GM21381 (cell line): ENCODE results near the gene SLC25A22.

ENCODE experiments used
- ATAC-seq: cut with Tn5 transposase; IDR thresholded peaks from one replicate; pipeline ENCODE4 v1.9.1; 2021; ENCODE audit warnings: mild to moderate bottlenecking, moderate library complexity; ENCODE audit not compliant: unreplicated experiment

SLC25A22 gene

GRCh38 chr11:798093-798713 is at the start of gene SLC25A22:
TSS of gene SLC25A22 (minus strand) at chr11:798281. CDS start at chr11:795006, 3,275 bp downstream.
- peak; percentile 53 for ATAC-seq

DNA sequence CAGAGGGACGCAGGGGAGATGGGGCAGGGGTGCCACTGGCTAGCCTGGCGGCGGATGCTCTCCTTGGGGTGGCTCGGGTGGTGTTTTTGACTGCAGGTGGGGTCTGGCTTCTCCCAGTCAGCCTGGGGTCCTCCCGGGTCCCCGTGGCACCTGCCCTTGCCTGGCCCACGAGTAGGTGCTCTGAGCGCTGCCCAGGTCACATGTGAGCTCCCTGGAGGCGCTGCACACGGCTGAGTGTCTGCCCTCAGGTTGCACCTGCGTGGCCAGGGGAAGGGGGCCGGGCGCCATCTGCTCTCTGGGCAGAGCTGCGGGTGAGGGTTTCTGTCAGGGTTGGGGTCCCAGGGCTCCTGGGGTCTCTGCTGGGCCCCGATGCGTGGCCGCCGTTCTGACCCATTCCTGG is 49.8 kb upstream of the SLC25A22 start:
- no peak for ATAC-seq

GRCh38 chr11:846496-847098 is 48.5 kb upstream of the SLC25A22 start:
- no peak for ATAC-seq

DNA sequence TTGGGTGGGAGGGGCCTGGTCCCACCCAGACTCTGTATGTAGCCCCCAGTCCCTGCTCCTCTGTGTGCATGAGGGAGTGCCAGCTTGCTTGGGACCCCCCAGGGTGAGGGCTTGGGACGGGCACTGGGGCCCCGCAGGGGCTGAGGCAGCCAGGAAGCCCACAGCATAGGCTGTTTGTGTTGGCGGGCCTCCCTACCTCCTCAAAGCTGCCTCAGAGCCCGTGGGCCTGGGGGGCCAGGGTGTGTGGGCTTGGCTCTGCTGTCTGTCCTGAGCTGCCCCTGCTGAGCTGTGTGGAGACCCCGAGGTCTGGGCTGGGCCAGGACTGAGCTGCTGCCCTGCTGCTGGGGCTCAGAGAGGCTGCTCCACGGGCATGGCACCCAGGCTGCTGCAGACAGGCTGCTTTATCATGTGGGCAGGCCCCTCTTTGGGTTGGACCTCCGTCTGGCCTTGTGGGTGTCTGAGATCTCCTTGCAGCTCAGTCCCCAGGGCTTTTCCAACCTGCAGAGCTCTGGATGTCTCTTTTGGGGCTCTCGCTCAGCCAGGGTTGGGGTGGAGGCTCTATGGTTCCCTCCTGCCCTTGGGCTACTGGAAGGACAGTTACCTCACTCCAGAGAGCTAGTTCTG is 47.9 kb upstream of the SLC25A22 start:
- no peak for ATAC-seq

DNA sequence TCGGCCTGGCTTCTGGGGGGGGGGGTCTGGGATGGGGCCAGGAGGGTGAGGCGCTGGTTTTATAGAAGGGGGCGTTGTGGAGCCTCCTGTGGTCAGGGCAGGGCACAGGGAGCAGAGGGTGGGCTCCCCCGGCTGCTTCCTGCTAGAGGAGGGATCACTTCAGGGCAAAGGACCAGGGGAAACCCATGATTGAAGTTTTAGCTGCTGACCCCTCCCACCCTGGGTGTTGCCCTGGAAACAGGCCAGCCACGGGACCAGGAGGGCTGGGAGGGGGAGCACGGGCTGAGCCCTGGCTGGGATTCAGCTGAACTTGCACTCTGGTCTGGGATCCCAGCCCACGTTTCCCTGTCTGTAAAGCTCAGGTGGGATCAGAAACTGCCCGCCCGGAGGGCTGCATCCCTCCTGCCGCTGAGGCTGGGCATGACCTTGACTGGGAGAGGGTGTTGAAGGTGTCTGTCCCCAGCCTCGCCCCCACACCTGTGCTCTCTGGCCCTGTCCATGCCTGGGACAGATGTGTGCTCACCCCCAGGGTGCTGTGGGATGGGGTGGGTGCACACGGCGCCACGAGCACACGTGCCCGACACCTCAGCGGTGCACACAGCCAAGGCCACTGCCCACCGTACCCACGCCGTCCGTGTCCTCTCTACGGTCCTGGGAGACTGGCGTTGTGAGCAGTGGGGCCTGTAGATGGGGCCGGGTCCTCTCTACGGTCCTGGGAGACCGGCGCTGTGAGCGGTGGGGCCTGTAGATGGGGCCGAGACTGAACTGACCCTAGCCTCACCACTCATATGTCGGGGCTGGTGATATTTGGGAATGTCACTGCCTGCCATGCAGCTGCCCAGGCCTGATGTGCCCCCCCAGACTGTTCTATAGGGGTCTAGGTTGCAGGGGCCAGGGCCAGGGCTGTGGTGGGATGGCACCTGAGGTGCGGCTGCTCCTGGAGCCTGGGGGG is 46.9 kb upstream of the SLC25A22 start:
- no peak for ATAC-seq

DNA sequence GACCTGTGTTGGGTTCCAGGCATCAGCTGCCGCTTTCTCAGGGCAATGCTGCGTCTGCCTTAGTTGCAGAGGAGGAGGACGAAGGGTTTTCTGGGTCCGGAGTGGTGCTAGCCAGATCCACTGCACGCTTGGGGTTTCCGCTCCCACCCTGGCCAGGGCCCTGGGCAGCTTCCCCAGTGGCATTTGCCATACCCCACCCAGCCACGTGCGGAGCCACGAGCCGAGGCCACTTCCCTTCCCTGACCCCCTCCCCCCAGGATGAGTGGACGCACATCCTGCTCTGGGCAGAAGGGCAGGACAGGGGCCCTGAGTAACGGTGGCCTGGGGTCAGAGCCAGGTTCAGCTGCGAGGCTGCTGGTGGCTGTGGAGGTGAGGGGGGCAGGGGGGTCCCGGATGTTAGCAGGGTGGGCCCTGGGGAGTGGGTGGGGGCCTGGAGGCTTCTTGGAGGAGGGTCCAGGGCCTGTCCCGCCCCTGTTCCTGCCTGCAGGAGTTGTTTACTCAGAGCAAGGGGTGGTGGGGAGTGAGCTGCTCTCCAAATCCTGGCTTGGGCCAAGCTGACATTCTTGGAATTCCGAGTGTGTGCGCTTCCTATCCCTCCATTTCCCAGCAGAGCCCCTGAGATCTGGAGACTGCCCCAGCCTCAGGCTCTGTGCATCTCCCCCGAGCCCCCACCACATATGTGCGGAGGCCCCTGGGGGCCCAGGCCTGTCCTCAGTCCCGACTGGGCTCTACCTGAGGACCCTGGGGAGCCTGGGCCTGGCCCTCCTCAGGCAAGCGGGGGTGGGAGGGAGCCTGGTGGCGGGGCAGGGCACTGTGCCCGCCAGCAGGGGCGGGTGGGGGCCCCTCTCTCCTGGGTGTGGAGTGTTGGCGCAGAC is 46.0 kb upstream of the SLC25A22 start:
- ATAC-seq: no peak

GRCh38 chr11:843086-843734 is 45.1 kb upstream of the SLC25A22 start:
- ATAC-seq: peak; percentile 6

GRCh38 chr11:842370-843002 is 44.4 kb upstream of the SLC25A22 start, which contains the start of the genes POLR2L and TSPAN4:
TSS of gene POLR2L (minus strand) at chr11:842529. CDS start at chr11:842508, 21 bp downstream.
TSS of gene TSPAN4 (plus strand) at chr11:842852. CDS start at chr11:850305, 7,453 bp downstream.
- peak; percentile 71 for ATAC-seq

- no peak for ATAC-seq
These were observed 43.9 kb upstream of the SLC25A22 start for GRCh38 chr11:841981-842369.

DNA sequence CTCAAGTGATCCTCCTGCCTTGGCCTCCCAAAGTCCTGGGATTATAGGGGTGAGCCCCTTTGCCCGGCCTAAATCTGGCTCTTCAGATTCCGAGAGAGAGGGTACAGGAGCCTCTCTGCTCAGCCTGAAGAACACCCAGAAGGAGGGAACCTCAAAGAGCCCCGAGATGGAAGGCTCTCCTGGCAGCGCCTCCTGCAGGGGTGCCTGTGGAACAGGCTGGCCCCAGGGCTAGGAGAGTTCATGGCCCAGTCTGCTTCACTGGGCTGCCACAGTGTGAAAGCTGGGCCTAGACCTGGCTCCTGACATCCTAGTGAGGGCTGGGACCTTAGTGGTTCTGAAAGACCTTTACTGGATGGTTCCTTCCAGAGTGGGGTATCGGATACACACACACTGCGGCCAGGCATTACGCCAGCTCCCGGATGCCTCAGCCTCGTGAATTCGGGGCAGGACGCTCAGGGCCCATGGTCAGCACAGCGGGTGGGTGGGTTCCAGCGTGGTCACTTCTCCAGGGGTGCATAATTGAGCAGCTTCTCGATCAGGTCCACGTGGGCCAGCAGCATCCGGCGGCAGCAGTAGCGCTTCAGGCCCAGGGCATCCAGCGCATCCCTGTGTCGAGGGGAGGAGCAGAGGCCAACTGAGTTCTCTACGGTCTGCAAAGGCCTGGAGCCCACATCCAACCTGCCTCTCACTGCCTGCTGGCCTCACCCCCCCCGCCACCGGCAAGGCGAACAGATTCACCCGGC is 42.0 kb upstream of the SLC25A22 start:
- ATAC-seq: no peak

GRCh38 chr11:839280-839623 is 41.2 kb upstream of the SLC25A22 start:
- ATAC-seq: no peak

DNA sequence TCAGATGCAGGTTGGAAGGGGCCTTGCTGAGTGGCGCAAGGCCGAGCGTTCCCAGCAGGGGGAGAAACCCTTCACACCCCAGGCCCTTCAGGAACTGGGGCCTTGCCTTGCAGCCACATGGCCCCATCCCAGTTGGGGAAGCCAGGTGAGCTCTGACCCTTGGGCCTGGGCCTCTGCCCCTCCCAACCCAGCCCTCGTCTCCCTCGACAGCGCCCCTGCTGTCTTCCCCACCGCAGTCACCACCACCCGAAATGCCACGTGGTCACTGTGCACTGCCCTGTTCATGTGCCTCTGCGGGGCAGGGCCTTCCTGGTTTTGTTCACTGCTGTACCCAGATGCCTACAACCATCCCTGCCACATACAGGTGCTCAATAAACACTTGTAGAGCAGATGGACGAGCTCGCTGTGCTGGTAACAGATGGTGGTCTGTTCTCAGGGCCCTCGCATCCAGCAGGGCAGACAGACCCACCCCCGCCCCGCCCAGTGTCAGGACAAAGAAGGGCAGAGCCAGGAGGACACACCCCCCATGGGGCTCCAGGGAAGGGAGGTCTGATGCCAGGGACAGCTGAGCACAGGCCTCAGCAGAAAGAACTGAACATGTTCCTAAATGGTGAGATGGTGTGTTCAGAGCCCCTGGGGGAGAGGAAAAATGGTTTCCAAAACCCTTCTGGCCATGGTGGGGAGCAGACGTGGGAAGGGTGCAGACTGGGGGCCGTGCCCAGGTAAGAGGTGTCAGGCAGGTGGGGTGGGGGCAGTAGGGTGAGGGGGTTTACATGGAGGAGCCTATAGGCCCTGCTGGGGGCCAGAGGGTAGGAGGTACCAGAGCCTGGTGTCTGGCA is 40.6 kb upstream of the SLC25A22 start:
- ATAC-seq: no peak

- ATAC-seq: no peak
These were observed 39.9 kb upstream of the SLC25A22 start for GRCh38 chr11:837990-838307.

GRCh38 chr11:837189-837989 is 39.3 kb upstream of the SLC25A22 start:
- ATAC-seq: no peak

DNA sequence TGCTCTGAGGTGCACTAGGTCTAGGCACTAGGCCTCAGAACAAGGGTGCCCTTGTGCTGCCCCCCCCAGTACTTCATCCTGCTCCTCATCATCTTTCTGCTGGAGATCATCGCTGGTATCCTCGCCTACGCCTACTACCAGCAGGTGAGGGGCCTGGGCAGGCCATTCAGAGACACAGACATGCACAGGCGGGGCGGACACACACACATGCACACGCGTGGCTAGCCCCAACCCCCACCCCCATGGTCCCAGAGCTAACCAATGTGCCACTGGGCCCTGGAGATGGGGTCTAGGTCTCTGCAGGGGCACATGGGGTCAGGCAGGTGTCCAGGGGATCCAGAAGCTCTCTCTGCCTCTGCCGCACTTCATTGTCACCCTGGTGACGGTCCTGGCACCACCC is 38.6 kb upstream of the SLC25A22 start:
- ATAC-seq: no peak

- ATAC-seq: no peak
These were observed 38.2 kb upstream of the SLC25A22 start for GRCh38 chr11:836274-836673.
